HG02885 (cell line): ENCODE measurements around the gene YWHAQ.
"Not testable (repeated sequence)": the region's sequence is repeated elsewhere in the genome, so short reads cannot be mapped to it uniquely, and the experiment has no call there.

Experiments used
- ATAC-seq: cut with Tn5 transposase; IDR thresholded peaks from one replicate; pipeline ENCODE4 v1.9.1; 2021; ENCODE audit warnings: mild to moderate bottlenecking; ENCODE audit not compliant: unreplicated experiment, poor library complexity

YWHAQ gene

DNA sequence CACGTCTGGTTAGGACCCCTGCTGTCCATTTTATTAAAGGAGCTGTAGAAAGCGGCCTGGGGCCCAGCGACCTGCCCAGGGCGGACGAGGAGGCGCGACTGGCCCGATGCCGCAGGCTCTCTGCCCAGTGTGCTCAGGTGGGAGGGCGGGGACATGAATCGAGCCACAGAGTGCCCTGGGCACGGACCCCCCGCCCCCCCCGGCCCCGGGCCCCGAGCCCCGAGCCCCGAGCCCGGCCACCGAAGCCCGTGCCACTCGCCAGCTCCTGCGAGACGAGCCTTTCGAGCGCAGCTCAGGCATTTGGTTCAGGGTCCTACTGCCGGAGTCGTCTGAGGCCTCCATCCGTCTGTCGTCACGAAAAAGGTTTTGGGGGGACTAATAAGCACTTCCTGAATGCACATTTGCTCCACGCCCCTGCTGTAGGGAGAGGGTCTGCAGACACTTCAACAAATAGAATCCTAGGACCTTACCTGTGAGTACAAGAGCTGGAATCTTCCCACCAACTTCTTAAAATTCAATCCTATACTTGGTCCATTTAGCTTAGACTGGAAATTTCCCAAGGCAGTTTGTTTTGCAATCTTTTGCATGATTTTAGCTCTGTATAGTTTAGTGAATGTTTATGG lies 74.6 kb downstream of the YWHAQ start:
- ATAC-seq, result peak; percentile 26

DNA sequence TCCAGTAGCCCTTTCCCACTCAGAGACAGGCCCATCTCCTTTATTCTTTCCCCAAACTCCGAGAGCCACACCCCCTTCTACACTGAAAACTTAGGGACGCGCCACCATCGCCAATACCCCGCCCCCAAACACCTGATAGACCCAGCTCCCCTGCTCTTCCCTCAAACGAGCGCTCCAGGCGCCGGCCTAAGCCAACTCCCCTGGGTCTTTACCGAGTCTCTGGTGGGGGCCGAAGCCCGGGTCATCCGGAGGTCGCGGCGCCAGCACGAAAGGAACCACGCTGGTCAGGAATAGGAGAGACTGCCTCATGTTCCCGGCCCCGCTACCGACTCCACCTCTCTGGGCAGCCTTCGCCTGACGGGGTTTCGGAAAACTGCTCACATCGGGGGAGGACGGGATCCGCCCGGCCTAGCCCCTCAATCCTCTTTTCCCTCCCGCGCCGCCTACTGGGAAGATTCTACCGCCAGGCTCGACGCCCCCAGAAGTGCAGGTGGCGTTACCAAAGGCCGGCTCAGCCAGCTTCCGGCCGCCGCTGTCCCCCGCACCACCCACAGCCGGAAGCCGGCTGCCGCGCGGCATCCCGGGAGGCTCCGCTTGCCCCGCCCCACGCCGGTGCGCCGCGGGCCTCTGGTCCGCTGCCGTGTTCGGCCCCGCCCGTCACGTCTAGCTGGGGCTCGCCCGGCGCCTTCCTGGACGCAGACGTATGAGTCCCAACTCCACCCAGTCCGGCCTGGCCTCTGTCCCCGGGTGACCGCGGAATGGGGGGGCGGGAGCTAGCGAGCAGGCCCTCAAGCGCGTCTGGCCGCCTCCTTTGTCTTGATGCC lies 75.3 kb downstream of the YWHAQ start, which contains the start of gene ADAM17:
ADAM17 (minus strand) TSS at position 534 of the 824 bp plus-strand sequence; CDS start at position 309, 225 bp downstream.
- peak; percentile 88 for ATAC-seq

- no peak for ATAC-seq
These were observed 75.9 kb downstream of the YWHAQ start for GRCh38 chr2:9554921-9555296.

GRCh38 chr2:9552219-9553178 lies 78.3 kb downstream of the YWHAQ start:
- no peak for ATAC-seq

DNA sequence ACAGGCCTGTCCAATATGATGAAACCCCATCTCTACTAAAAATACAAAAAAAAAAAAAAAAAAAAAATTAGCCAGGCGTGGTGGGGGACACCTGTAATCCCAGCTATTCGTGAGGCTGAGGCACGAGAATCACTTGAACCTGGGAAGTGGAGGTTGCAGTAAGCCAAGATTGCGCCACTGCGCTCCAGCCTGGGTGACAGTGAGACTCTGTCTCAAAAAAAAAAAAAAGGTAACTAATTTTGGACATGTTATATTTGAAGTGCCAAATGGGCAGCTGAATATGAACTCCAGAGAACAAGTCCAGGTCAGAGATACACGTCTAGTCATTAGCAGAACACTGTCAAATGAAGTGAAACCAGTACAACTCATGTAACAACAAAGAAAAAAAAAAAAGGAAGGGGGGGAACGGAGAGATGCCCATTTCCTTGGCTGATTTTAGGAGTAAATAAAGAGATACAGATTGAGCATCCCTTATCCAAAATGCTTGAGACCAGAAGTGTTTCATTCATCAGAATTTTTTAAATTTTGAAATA lies 79.9 kb downstream of the YWHAQ start:
- not testable (repeated sequence) for ATAC-seq

DNA sequence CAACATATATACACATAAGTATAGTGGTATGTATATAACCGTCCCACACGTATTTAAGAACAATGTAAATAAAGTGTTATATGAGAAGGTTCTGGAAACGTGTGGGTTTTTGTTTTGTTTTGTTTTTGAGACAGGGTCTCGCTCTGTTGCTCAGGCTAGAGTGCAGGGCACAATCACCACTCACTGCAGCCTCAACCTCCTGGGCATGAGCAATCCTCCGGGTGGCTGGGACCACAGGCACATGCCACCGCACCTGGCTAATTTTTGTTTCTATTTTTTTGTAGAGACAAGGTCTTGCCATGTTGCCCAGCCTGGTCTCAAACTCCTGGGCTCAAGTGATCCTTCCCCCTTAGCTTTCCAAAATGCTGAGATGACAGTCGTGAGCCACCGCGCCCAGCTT lies 81.4 kb downstream of the YWHAQ start:
- ATAC-seq, result no peak

GRCh38 chr2:9548506-9548905 lies 82.3 kb downstream of the YWHAQ start:
- ATAC-seq, result peak; percentile 58

DNA sequence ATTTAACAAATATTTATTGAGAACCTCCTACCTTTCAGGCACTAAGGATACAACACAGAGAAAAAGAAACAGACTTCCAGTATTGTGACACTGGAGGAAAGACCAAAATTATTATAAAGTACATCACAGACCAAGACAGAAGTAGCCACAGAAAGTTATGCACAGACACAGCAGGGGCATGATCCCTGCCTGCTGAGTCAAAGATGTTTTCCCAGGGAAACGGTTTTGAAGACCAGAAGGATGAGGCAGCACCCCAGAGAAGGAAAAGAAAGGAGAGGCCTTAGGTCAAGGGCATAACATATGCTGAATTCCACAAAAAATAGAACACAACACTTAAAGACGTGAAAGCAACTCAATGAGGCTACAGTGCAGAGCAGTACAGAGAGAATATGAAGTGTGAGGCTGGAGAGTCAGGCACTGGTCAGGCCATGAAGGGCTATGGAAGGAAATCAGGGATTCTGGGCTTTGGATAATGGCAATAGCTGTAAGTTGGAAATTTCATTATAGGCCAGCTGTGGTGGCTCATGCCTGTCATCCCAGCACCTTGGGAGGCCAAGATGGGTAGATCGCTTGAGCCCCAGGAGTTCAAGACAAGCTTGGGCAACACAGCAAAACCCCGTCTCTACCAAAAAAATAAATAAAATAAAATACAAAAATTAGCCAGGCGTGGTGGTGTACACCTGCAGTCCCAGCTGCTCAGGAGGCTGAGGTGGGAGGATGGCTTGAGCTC lies 83.4 kb downstream of the YWHAQ start:
- no peak for ATAC-seq

- no peak for ATAC-seq
These were observed 85.3 kb downstream of the YWHAQ start for GRCh38 chr2:9545502-9545901.

DNA sequence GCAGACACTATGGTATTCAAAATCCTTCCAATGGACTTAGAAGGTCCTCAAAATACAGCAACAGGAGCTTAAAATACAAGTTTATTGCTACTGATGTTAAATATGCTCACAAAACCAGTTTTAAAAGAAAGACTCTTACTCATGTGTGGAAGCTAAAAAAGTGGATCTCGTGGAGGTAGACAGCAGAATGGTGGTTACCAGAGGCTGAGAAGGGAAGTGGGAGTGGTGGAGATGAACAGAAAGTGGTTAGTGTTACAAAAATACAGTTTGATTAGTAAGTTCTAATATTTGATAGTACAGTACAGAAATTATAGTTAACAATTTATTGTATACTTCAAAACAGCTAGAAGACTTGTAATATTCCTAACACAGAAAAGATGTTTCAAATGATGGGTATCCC lies 87.2 kb downstream of the YWHAQ start:
- no peak for ATAC-seq

GRCh38 chr2:9539531-9539930 lies 91.3 kb downstream of the YWHAQ start:
- ATAC-seq, result no peak

- ATAC-seq, result no peak
These were observed 92.7 kb downstream of the YWHAQ start for GRCh38 chr2:9538000-9538507.

GRCh38 chr2:9536504-9536903 lies 94.3 kb downstream of the YWHAQ start:
- no peak for ATAC-seq

DNA sequence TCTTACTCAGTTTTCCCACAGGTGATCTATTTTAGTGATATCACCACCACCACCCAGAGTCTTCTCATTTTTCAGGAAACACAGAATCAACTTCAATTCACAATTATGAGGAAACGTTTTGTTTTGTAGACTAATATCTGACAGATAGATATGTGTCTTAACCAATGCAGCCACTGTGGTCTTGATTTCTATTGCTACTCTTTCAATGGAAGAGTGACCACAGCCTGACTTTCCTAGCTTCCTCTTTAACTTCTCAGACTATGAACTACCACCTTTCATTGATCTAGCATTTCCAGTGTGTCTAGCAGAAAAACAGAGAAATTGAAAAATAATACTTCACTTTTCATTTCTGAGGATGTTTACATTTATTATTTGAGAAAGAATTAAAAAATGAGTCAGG lies 95.6 kb downstream of the YWHAQ start:
- no peak for ATAC-seq
